Mucosa of descending colon (tissue), 3 donors: ENCODE results near the gene GNAS-AS1. TPM values are rescaled to one million over a fixed set of nuclear protein-coding genes. Genes with fewer than 3 reads are reported as not detected.

Experiments used
- ATAC-seq: fragments of 200-7000 bp; cut with Tn5 transposase; one replicate; pipeline ENCODE4 v1.9.1; 2020; ENCODE audit warnings: mild to moderate bottlenecking, moderate library complexity
- DNase-seq, 3 donors: peaks; one replicate each; pipeline ENCODE4 v3.0.0-alpha.2; 2020
- H3K36me3 ChIP-seq: fragments of 200-600 bp; one replicate; pipeline ENCODE4 v1.8.0; 2021; ENCODE audit warnings: low read depth, mild to moderate bottlenecking
- H3K4me1 ChIP-seq: fragments of 200-600 bp; one replicate; pipeline ENCODE4 v1.8.0; 2021; ENCODE audit warnings: low read depth, mild to moderate bottlenecking
- H3K4me3 ChIP-seq: fragments of 200-600 bp; one replicate; pipeline ENCODE4 v1.8.0; 2021; ENCODE audit warnings: mild to moderate bottlenecking
- H3K9me3 ChIP-seq: fragments of 200-600 bp; one replicate; pipeline ENCODE4 v1.8.0; 2021; ENCODE audit warnings: mild to moderate bottlenecking
- CTCF ChIP-seq: fragments of 200-600 bp; IDR thresholded peaks from one replicate; pipeline ENCODE4 v1.8.0; 2022; ENCODE audit warnings: antibody characterized with exemption, mild to moderate bottlenecking
- intact Hi-C, 2 donors: fragments of 100-400 bp; cut with DNase I in 1 of 2; cut with micrococcal nuclease in 1 of 2; formaldehyde crosslinking; loops; one replicate each; pipeline versions ENCODE4 v1.11.0 to v1.11.1; 2022; cut with DNase I, micrococcal nuclease
- total RNA-seq, 3 donors: library from RNA; stranded (reverse); fragmentation: NEBNext Ultra II Directional in 2 of 3; extraction: Animal tissue kit (Norgen Biotek cat#: 25700) in 2 of 3; gene quantifications; one replicate each; pipeline versions ENCODE4 v1.2.1 to v1.2.4, GENCODE V29; 2021 to 2023
- donor health status: DM: no; HTN: no; CAD: no; lungs with moderate emphysema.
- donor health status: DM: no; HTN: no; CAD: no.
- donor health status: DM: no; HTN: yes; CAD: no.

The GNAS-AS1 gene
- total RNA-seq, 3 donors from 2014 or later = 0.54 to 1.4 (median 1.0) TPM

GRCh38 chr20:58800134-58800871, 50.4 kb downstream of the GNAS-AS1 start:
- no peaks in the 10 kb centered on the region for H3K4me1 ChIP-seq
- no peaks in the 10 kb centered on the region for H3K36me3 ChIP-seq
- intact Hi-C loops = no loop called here
- ATAC-seq (no peak), DNase-seq (no peak)
- no peak overlapping the region for H3K4me3 ChIP-seq
- no peak for TF ChIP-seq CTCF
- no peaks in the 10 kb centered on the region for H3K9me3 ChIP-seq

GRCh38 chr20:58797371-58798338, 53.0 kb downstream of the GNAS-AS1 start:
- H3K36me3 ChIP-seq = no peaks in the 10 kb centered on the region
- intact Hi-C loops = no loop called here
- DNase-seq (no peak), ATAC-seq (no peak)
- H3K4me3 ChIP-seq = no peak overlapping the region
- no peaks in the 10 kb centered on the region for H3K9me3 ChIP-seq
- TF ChIP-seq CTCF = no peak
- no peaks in the 10 kb centered on the region for H3K4me1 ChIP-seq

- ATAC-seq (no peak), DNase-seq (no peak)
- Histone ChIP-seq H3K4me3 (no peak overlapping the region), H3K9me3 (no peaks in the 10 kb centered on the region), H3K36me3 (no peaks in the 10 kb centered on the region), H3K4me1 (no peaks in the 10 kb centered on the region)
- intact Hi-C loops = no loop called here
- TF ChIP-seq CTCF = no peak
Observed at GRCh38 chr20:58795923-58796245, 54.8 kb downstream of the GNAS-AS1 start.

GRCh38 chr20:58795181-58795922, 55.4 kb downstream of the GNAS-AS1 start:
- ATAC-seq (no peak), DNase-seq (no peak)
- Histone ChIP-seq H3K9me3 (no peaks in the 10 kb centered on the region), H3K4me3 (no peak overlapping the region), H3K36me3 (no peaks in the 10 kb centered on the region), H3K4me1 (no peaks in the 10 kb centered on the region)
- no peak for TF ChIP-seq CTCF
- intact Hi-C loops = no loop called here

GRCh38 chr20:58794510-58795180, 56.1 kb downstream of the GNAS-AS1 start:
- no peaks in the 10 kb centered on the region for H3K36me3 ChIP-seq
- no peak for ATAC-seq
- DNase-seq = no peak
- no peak overlapping the region for H3K4me3 ChIP-seq
- no peaks in the 10 kb centered on the region for H3K4me1 ChIP-seq
- TF ChIP-seq CTCF = no peak
- intact Hi-C loops = no loop called here
- H3K9me3 ChIP-seq = no peaks in the 10 kb centered on the region
